H7 (cell line): Measurements from ENCODE around the gene FAM171A2. TPM values are rescaled to one million over a fixed set of nuclear protein-coding genes. Genes with fewer than 3 reads are reported as not detected.
A peak's percentile ranks its signal among the peaks of the same experiment; 100 is the strongest.

Source experiments
- DNase-seq: peaks from one replicate; pipeline ENCODE4 v3.0.0; 2012
- H3K27me3 ChIP-seq: 2 replicates; pipeline ENCODE4 v1.6.0; 2011; ENCODE audit warnings: mild to moderate bottlenecking, low read length; ENCODE audit not compliant: control insufficient read depth, insufficient read depth
- H3K36me3 ChIP-seq: replicated peaks from 2 replicates; pipeline ENCODE4 v1.5.1; 2011; ENCODE audit warnings: low read length; ENCODE audit not compliant: control insufficient read depth, insufficient read depth
- H3K4me3 ChIP-seq: 2 replicates; pipeline ENCODE4 v1.5.1; 2011; ENCODE audit warnings: low read depth, mild to moderate bottlenecking, control low read depth, low read length, moderate library complexity; ENCODE audit not compliant: insufficient read depth
- total RNA-seq: library from RNA; depleted of rRNA; stranded (reverse); fragments of >200 nt; shearing (Covaris generic); gene quantifications from 2 replicates; pipeline ENCODE4 v1.2.3, GENCODE V29; 2014

The FAM171A2 gene
- total RNA-seq, 1 experiment from 2014 or later: 23.7 TPM

DNA sequence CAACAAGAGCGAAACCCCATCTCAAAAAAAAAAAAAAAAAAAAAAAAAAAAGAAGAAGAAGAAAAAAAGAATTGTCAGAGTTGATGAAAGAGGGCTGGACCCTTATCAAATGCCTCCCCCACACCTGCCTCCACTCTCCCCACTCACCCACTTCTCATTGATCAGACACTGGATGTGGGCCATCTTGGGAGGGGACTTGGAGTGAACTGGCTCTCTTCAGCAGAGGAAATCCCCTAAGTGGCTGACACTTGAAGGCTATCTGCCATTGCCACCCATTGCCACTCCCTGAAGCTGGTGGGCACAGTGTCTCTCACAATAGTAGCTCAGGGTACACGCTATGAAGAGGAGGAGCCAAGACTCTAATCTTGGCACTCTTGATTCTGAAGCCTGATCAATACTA is 24.2 kb upstream of the FAM171A2 start:
- DNase-seq: no peak
- Histone ChIP-seq H3K4me3 (no peak overlapping the region), H3K36me3 (no peaks in the 10 kb centered on the region), H3K27me3 (peaks cover 36% of the 10 kb centered on the region)

DNA sequence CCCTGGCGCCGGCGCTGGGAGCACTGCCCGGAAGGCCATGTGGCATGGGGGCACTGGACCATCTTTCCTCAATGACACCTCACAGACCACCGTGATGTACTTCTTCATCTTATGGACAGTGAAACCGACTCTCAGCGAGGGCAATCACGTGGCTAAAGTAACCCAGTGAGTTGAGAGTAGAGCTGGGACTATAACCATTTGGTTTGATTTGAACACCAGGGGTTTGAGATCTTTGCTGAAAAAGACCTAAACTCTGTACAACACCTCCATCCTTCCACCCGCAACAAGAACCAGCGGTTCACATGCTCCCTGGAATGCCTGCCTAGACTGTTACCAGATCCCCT is 22.5 kb upstream of the FAM171A2 start:
- peaks cover 37% of the 10 kb centered on the region for H3K27me3 ChIP-seq
- DNase-seq: no peak
- H3K36me3 ChIP-seq: no peaks in the 10 kb centered on the region
- peak overlapping the region; percentile 68 for H3K4me3 ChIP-seq

DNA sequence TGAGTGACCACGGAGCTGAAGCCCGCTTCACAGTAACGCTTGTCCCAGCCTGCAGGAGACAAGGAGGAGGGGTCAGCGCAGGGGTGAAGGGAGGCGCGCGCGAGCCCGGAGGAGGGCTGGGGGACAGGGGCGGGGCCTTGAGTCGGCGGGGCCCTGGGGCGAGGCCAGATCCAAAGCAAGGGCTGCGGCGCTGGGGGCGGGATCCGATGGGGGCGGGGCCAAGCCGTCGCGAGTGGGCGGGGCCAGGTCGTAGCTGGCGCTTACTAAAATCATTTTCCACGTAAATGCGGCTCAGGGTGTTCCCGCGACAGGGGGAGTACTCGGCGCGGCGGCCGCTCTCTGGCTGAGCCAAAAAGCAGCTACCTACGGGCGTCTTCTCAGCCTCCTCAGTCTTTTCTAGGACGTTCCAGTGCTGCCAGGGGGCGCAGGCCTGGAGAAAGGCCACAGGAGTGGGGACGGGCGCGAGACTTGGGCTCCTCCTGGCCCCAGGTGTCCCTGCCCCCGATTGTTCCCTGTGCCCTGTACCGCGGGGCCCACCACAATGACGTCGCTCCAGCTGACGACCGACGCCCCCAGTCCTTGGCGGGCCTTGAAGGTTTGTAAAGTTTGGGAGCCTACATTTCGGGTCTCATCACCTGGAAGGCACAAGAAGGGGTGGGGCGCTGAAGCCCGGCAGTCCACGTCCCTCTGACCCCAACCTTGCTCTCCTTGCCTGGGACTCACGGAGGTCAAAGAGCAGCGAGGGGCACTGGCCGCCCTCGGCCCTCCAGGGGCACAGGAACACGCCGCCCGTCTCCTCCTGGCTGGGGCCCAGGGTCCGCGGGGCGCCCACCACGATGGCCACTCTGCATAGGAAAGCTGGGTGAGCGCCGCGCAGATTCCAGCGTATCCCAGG is 21.9 kb upstream of the FAM171A2 start:
- Histone ChIP-seq H3K4me3 (peak overlapping the region; percentile 68), H3K36me3 (no peaks in the 10 kb centered on the region), H3K27me3 (peaks cover 37% of the 10 kb centered on the region)
- peak; percentile 99 for DNase-seq

DNA sequence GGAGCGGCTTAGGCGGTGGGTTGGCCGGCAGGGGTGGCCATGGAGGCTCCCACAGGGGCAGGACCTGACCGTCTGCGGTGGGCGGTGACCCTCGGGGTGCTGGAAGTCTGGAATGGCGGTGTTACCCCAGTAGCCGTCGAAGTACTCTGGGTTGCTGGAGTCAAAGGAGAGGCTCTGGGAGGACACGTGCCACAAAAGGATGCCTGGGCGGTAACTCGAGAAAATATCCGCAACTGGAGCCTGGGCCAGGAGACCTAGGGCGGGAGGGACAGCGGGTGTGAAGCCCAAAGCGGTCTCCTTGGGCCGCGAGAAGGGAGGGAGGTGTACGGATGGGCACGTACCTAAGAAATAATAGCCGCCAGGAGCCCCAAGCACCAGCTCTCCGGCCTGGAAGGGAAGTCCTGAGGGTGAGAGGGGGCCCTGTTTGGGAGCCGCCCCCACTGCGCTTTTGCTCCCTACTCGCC is 21.2 kb upstream of the FAM171A2 start:
- no peak for DNase-seq
- Histone ChIP-seq H3K27me3 (peaks cover 37% of the 10 kb centered on the region), H3K4me3 (peak overlapping the region; percentile 68), H3K36me3 (no peaks in the 10 kb centered on the region)

DNA sequence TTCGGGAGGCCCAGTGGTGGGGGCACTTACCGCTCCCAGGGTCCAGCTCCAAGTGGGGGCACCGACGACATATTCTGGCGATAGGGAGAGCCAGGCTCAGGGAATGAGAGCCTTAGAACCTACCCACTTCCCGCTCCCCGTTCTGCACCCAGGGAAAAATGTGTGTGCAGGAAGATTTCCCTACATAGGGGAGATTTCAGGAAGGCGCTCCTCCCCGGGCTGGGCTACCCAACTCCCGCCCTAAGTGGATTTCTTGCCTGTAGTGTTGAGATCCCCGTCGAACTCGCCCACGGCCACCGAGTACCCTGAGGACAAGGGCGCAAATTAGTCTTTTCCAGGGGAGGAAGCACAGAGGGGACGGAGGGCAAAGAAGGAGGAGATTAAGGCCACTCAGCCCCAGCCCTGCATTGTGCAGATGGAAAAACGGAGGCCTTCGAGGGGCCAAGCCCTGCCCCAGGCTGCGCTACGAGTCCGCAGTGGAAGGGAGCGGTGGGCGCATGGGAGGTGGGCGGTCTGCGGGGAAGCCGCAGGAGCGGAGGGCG is 20.7 kb upstream of the FAM171A2 start:
- H3K36me3 ChIP-seq: no peaks in the 10 kb centered on the region
- H3K4me3 ChIP-seq: peak overlapping the region; percentile 68
- H3K27me3 ChIP-seq: peaks cover 37% of the 10 kb centered on the region
- DNase-seq: peak; percentile 84

DNA sequence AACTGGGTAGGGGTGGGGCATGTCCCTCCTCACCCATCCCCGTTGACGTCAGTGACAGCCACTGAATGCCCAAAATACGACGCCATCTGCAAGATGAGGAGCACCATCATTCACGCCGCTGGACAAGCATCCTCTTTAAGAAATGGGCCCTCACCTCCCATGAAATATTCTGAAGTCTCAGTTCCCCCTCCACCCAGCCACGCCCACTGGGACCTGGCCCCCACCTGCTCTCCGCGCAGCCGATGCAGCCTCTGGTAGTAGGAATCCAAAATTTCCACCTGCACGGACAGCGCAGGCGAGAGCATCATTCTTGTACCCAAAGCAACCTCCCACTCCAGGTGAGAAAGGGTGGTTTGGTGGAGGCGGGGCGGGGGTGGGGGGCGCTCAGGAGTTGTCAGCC is 20.2 kb upstream of the FAM171A2 start:
- Histone ChIP-seq H3K27me3 (peaks cover 37% of the 10 kb centered on the region), H3K36me3 (no peaks in the 10 kb centered on the region), H3K4me3 (no peak overlapping the region)
- no peak for DNase-seq

DNA sequence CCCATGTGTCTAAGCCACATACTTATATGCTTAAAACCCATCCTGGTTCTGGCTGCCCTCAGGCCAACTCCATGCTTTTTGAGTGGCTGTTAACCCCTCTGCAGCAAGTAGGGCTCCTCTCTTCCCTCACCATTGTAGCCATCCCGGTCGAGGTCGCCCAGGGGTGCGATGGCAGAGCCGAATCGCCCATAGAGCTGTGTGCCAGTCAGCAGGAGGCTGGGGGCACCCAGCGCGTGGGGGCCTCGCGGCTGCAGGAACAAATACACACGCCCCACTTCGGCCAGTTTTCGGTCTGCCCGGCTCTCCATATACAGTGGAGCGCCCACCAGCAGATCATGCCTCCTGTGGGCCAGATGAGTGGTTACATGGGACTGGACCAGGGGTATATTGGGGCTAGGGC is 19.7 kb upstream of the FAM171A2 start:
- Histone ChIP-seq H3K36me3 (no peaks in the 10 kb centered on the region), H3K4me3 (no peak overlapping the region), H3K27me3 (peaks cover 37% of the 10 kb centered on the region)
- peak; percentile 56 for DNase-seq

DNA sequence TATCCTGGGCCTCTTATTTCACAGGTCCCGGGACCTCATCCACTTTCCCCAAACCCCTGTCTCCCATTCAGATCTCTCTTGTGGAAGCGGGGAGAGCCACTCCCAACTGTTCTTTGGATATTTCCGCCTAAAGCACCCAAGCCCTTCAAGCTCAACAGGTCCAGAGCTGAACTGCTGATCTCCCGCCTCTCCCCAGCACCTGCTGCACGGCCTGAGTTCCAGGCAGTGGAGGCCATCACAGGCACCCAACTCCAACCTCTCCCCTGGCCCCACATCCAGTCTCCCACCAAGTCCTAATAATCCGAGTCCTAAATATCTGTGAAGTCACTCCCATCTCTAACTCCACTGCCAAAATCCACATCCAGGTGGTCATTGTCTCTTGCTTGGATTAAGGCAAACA is 19.3 kb upstream of the FAM171A2 start:
- Histone ChIP-seq H3K36me3 (no peaks in the 10 kb centered on the region), H3K4me3 (no peak overlapping the region), H3K27me3 (peaks cover 37% of the 10 kb centered on the region)
- no peak for DNase-seq

DNA sequence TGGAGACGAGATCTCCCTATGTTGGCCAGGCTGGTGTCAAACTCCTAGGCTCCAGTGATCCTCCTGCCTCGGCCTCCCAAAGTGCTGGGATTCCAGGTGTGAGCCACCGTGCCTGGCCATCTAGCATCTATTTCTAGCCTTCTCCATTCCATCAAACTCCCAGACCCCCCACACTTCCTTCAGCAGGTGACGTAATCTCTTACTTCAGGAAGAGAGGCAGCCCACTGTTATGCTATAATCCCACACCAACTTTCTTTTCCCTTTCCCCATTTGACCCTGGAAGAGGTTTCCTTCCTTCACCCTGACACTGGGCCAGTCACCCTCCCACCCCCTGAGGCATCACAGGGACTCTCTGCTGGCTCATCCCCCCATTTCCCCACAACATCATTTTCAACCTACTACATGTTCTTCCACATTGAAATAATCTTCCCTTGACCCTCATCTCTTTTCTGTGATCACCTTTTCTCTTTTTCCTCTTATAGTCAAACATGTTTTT is 18.2 kb upstream of the FAM171A2 start:
- no peaks in the 10 kb centered on the region for H3K36me3 ChIP-seq
- H3K27me3 ChIP-seq: peaks cover 35% of the 10 kb centered on the region
- no peak for DNase-seq
- no peak overlapping the region for H3K4me3 ChIP-seq

DNA sequence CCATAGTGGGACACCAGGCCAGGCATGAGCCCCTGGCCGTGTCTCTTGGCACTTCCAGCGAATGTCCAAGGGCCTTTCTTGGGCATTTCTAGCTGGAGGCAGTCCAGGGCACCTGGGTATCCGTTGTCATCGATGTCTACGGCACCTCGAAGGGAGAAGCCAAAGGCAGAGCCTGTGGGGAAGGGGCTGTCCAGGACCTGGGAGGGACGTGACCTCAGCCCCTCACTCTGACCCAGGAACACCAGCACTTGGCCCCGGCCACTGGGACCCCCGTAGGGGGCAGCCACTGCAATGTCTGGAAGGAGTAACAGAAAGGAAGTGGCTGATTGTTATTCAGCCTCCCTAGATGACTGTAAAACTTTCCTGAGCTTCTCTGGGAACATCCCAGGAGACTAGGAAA is 17.1 kb upstream of the FAM171A2 start:
- H3K27me3 ChIP-seq: peaks cover 26% of the 10 kb centered on the region
- peak; percentile 58 for DNase-seq
- no peaks in the 10 kb centered on the region for H3K36me3 ChIP-seq
- no peak overlapping the region for H3K4me3 ChIP-seq

DNA sequence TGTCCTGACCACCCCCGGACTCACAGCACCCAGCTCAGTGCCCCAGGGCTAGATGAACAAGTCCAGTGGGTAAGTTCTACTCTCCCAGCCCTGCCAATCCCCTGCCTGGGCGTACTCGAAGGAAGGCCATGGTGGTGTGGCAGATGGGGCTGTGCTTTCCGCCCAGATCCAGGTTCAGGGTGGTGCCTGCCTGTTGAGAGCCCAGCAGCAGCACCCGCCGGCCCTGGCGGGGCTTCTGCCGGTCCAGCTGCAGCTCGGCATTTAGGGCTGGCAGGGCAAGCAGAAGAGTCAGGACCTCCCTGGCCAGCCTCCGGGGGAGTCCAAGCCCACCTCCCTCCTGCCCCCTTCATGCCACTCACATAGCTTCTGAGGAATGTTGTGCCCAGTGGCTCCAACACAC is 16.2 kb upstream of the FAM171A2 start:
- H3K36me3 ChIP-seq: no peaks in the 10 kb centered on the region
- no peak overlapping the region for H3K4me3 ChIP-seq
- H3K27me3 ChIP-seq: peaks cover 20% of the 10 kb centered on the region
- peak; percentile 42 for DNase-seq

DNA sequence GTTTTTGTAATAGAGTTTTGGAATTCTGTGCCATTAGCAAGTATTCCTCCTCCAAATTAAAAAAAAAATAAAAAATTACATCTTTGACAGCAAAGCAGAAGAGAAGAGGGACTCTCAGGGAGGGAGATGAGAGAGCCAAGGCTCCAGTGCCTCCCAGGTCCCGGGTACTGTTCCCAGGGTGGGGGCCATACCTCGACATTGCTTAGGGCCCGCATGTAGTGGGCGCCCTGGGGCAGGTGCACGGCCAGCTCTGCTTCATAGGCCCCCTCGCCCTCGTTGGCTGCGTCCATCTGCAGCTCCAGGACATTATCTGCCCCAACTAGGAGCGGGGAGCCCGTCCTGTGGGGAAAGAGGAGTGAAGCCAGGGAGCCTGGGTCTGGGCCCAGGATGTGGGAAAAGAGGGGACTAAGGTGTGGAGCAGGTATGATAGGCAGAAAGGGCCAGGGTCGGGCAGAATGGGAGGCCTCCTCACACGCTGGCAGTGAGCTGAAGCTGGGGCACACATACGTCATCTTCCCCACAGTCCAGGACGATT is 14.6 kb upstream of the FAM171A2 start:
- Histone ChIP-seq H3K27me3 (peaks cover 4% of the 10 kb centered on the region; the same call in 1 of the 2 replicates), H3K4me3 (no peak overlapping the region), H3K36me3 (no peaks in the 10 kb centered on the region)
- DNase-seq: peak; percentile 68

DNA sequence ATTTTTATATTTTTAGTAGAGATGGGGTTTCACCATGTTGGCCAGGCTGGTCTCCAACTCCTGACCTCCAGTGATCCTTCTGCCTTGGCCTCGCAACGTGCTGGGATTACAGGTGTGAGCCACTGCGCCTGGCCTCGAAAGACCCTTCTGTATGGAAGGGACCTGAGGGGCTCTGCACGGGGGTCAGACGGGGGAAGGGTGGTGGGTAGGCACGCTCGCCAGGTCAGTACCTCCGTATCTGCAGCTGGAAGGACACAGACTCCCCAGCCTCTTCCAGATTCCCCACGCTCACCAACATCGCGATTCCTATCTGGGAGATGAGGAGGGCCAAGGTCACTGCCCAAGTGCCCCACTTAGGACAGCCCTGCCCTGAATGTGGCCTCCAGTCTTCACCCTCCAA is 13.1 kb upstream of the FAM171A2 start:
- H3K4me3 ChIP-seq: no peak overlapping the region
- DNase-seq: no peak
- no peaks in the 10 kb centered on the region for H3K36me3 ChIP-seq
- H3K27me3 ChIP-seq: no peaks in the 10 kb centered on the region; the same call in 1 of the 2 replicates

DNA sequence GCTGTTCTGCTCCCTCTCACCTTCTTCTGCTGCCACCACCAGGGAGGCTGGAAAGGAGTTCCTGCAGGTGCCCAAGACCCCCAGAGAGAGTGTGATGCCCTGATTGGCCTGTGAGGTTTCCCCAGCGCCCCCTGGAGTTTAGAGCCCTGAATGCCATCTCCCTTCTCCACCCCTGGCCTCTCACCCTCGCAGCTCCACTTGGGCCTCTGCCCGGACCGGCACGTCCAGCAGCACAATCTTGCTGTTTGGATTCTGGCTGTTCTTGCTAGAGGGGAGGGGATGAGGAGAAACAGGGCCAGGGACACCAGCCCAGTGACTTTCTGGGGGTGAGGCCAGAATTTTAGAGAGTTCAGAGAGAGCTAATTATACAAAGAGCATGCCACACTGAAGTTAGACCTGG is 12.5 kb upstream of the FAM171A2 start:
- peak; percentile 94 for DNase-seq
- no peaks in the 10 kb centered on the region for H3K36me3 ChIP-seq
- H3K4me3 ChIP-seq: no peak overlapping the region; the same call in 1 of the 2 replicates
- H3K27me3 ChIP-seq: no peaks in the 10 kb centered on the region; the same call in 1 of the 2 replicates
